Measurements from ENCODE around the gene SLC22A6. TPM values are rescaled to one million over a fixed set of nuclear protein-coding genes. Genes with fewer than 3 reads are reported as not detected.

The SLC22A6 gene
- total RNA-seq, 1 experiment from 2014 or later: not detected

- peaks cover 58% of the 10 kb centered on the region for H3K27me3 Mint-ChIP-seq (ENCODE audit: unreplicated experiment)
- no TSS peak for BruUV-seq (replicated peaks)
- intact Hi-C loops (cut with micrococcal nuclease; ENCODE audit: unreplicated experiment): no loop called here
- DNase-seq: no peak
- H3K4me1 Mint-ChIP-seq (ENCODE audit: low read depth, unreplicated experiment): no peaks in the 10 kb centered on the region
- CTCF ChIA-PET: no interaction called here
- no peak for TF ChIP-seq CTCF (IDR thresholded peaks at IDR 0.05; ENCODE audit: unreplicated experiment)
- no peak overlapping the region for H3K4me3 Mint-ChIP-seq (ENCODE audit: low read depth, unreplicated experiment)
- no peaks in the 10 kb centered on the region for H3K36me3 Mint-ChIP-seq (ENCODE audit: insufficient read depth, unreplicated experiment)
- no peak overlapping the region for H3K27ac Mint-ChIP-seq (ENCODE audit: unreplicated experiment)
- H3K9me3 Mint-ChIP-seq (ENCODE audit: low read depth, unreplicated experiment): no peaks in the 10 kb centered on the region
Measured at GRCh38 chr11:62934496-62934785, 50.3 kb downstream of the SLC22A6 start.

GRCh38 chr11:62933750-62934495 lies 50.8 kb downstream of the SLC22A6 start:
- CTCF ChIA-PET: no interaction called here
- BruUV-seq (replicated peaks): no TSS peak

GRCh38 chr11:62933285-62933684 lies 51.5 kb downstream of the SLC22A6 start:
- CTCF ChIA-PET: no interaction called here
- no peak overlapping the region for H3K4me3 Mint-ChIP-seq (ENCODE audit: low read depth, unreplicated experiment)
- H3K36me3 Mint-ChIP-seq (ENCODE audit: insufficient read depth, unreplicated experiment): no peaks in the 10 kb centered on the region
- DNase-seq: no peak
- no peaks in the 10 kb centered on the region for H3K9me3 Mint-ChIP-seq (ENCODE audit: low read depth, unreplicated experiment)
- no TSS peak for BruUV-seq (replicated peaks)
- no peak for TF ChIP-seq CTCF (IDR thresholded peaks at IDR 0.05; ENCODE audit: unreplicated experiment)
- H3K27me3 Mint-ChIP-seq (ENCODE audit: unreplicated experiment): peaks cover 58% of the 10 kb centered on the region
- intact Hi-C loops (cut with micrococcal nuclease; ENCODE audit: unreplicated experiment): no loop called here
- H3K27ac Mint-ChIP-seq (ENCODE audit: unreplicated experiment): no peak overlapping the region
- H3K4me1 Mint-ChIP-seq (ENCODE audit: low read depth, unreplicated experiment): no peaks in the 10 kb centered on the region

More at GRCh38 chr11:62933750-62934495, 50.8 kb downstream of the SLC22A6 start:
- Mint-ChIP-seq H3K27ac (ENCODE audit: unreplicated experiment) (no peak overlapping the region), H3K4me3 (ENCODE audit: low read depth, unreplicated experiment) (no peak overlapping the region), H3K27me3 (ENCODE audit: unreplicated experiment) (peaks cover 58% of the 10 kb centered on the region), H3K4me1 (ENCODE audit: low read depth, unreplicated experiment) (no peaks in the 10 kb centered on the region), H3K36me3 (ENCODE audit: insufficient read depth, unreplicated experiment) (no peaks in the 10 kb centered on the region), H3K9me3 (ENCODE audit: low read depth, unreplicated experiment) (no peaks in the 10 kb centered on the region)
- intact Hi-C loops (cut with micrococcal nuclease; ENCODE audit: unreplicated experiment): no loop called here
- TF ChIP-seq CTCF (IDR thresholded peaks at IDR 0.05; ENCODE audit: unreplicated experiment): no peak
- no peak for DNase-seq

GRCh38 chr11:62931499-62932278 lies 53.1 kb downstream of the SLC22A6 start:
- intact Hi-C loops (cut with micrococcal nuclease; ENCODE audit: unreplicated experiment): no loop called here
- H3K36me3 Mint-ChIP-seq (ENCODE audit: insufficient read depth, unreplicated experiment): no peaks in the 10 kb centered on the region
- no peak overlapping the region for H3K4me3 Mint-ChIP-seq (ENCODE audit: low read depth, unreplicated experiment)
- no peak for TF ChIP-seq CTCF (IDR thresholded peaks at IDR 0.05; ENCODE audit: unreplicated experiment)
- DNase-seq: no peak
- BruUV-seq (replicated peaks): no TSS peak
- no peaks in the 10 kb centered on the region for H3K9me3 Mint-ChIP-seq (ENCODE audit: low read depth, unreplicated experiment)
- H3K27me3 Mint-ChIP-seq (ENCODE audit: unreplicated experiment): peaks cover 58% of the 10 kb centered on the region
- CTCF ChIA-PET: no interaction called here
- no peaks in the 10 kb centered on the region for H3K4me1 Mint-ChIP-seq (ENCODE audit: low read depth, unreplicated experiment)
- H3K27ac Mint-ChIP-seq (ENCODE audit: unreplicated experiment): no peak overlapping the region

All from Calu3 (cell line).